ENCODE measurements around the gene TRMT5. TPM values are rescaled to one million over a fixed set of nuclear protein-coding genes. Genes with fewer than 3 reads are reported as not detected.
A peak's percentile ranks its signal among the peaks of the same experiment; 100 is the strongest.

Gene TRMT5
- total RNA-seq, 1 donor from 2014 or later, result 15.0 TPM

- Mint-ChIP-seq H3K4me3 (no peak overlapping the region), H3K36me3 (peaks cover 32% of the 10 kb centered on the region), H3K27ac (no peak overlapping the region), H3K27me3 (ENCODE audit: low read depth) (no peaks in the 10 kb centered on the region), H3K4me1 (peaks cover 3% of the 10 kb centered on the region), H3K9me3 (peaks cover 3% of the 10 kb centered on the region)
- TF ChIP-seq CTCF (IDR thresholded peaks at IDR 0.05; ENCODE audit: unreplicated experiment), result no peak
- no peak for DNase-seq (ENCODE audit: low spot score in 2 of 2, unreplicated experiment in 2 of 2)
Observed at GRCh38 chr14:60972295-60972694, 8.6 kb downstream of the TRMT5 start.

GRCh38 chr14:60971271-60971670 is 9.6 kb downstream of the TRMT5 start:
- H3K9me3 Mint-ChIP-seq, result peaks cover 3% of the 10 kb centered on the region
- H3K27me3 Mint-ChIP-seq (ENCODE audit: low read depth), result no peaks in the 10 kb centered on the region
- TF ChIP-seq CTCF (IDR thresholded peaks at IDR 0.05; ENCODE audit: unreplicated experiment), result no peak
- H3K27ac Mint-ChIP-seq, result no peak overlapping the region
- H3K4me3 Mint-ChIP-seq, result no peak overlapping the region
- H3K4me1 Mint-ChIP-seq, result peaks cover 2% of the 10 kb centered on the region
- H3K36me3 Mint-ChIP-seq, result peaks cover 27% of the 10 kb centered on the region
- DNase-seq (ENCODE audit: low spot score in 2 of 2, unreplicated experiment in 2 of 2), result no peak

- H3K36me3 Mint-ChIP-seq, result peaks cover 27% of the 10 kb centered on the region
- no peak overlapping the region for H3K4me3 Mint-ChIP-seq
- TF ChIP-seq CTCF (IDR thresholded peaks at IDR 0.05; ENCODE audit: unreplicated experiment), result no peak
- no peaks in the 10 kb centered on the region for H3K27me3 Mint-ChIP-seq (ENCODE audit: low read depth)
- no peak for DNase-seq (ENCODE audit: low spot score in 2 of 2, unreplicated experiment in 2 of 2)
- peaks cover 3% of the 10 kb centered on the region for H3K9me3 Mint-ChIP-seq
- peaks cover 2% of the 10 kb centered on the region for H3K4me1 Mint-ChIP-seq
- no peak overlapping the region for H3K27ac Mint-ChIP-seq
Observed at GRCh38 chr14:60970146-60970545, 10.7 kb downstream of the TRMT5 start.

GRCh38 chr14:60968671-60969070 is 12.2 kb downstream of the TRMT5 start:
- Mint-ChIP-seq H3K36me3 (peaks cover 22% of the 10 kb centered on the region), H3K27ac (no peak overlapping the region), H3K4me1 (peaks cover 6% of the 10 kb centered on the region), H3K27me3 (ENCODE audit: low read depth) (no peaks in the 10 kb centered on the region), H3K4me3 (no peak overlapping the region), H3K9me3 (peaks cover 3% of the 10 kb centered on the region)
- DNase-seq (ENCODE audit: low spot score in 2 of 2, unreplicated experiment in 2 of 2), result no peak
- TF ChIP-seq CTCF (IDR thresholded peaks at IDR 0.05; ENCODE audit: unreplicated experiment), result no peak

- H3K36me3 Mint-ChIP-seq, result peaks cover 18% of the 10 kb centered on the region
- peak overlapping the region; percentile 30 for H3K27ac Mint-ChIP-seq
- H3K4me1 Mint-ChIP-seq, result peaks cover 6% of the 10 kb centered on the region
- H3K4me3 Mint-ChIP-seq, result no peak overlapping the region
- H3K27me3 Mint-ChIP-seq (ENCODE audit: low read depth), result no peaks in the 10 kb centered on the region
- H3K9me3 Mint-ChIP-seq, result peaks cover 2% of the 10 kb centered on the region
- no peak for TF ChIP-seq CTCF (IDR thresholded peaks at IDR 0.05; ENCODE audit: unreplicated experiment)
- DNase-seq (ENCODE audit: low spot score in 2 of 2, unreplicated experiment in 2 of 2), result no peak
Observed at GRCh38 chr14:60968099-60968498, 12.8 kb downstream of the TRMT5 start.

- Mint-ChIP-seq H3K4me3 (no peak overlapping the region), H3K9me3 (peaks cover 4% of the 10 kb centered on the region), H3K27ac (no peak overlapping the region), H3K27me3 (ENCODE audit: low read depth) (no peaks in the 10 kb centered on the region), H3K4me1 (peaks cover 6% of the 10 kb centered on the region), H3K36me3 (peaks cover 9% of the 10 kb centered on the region)
- no peak for DNase-seq (ENCODE audit: low spot score in 2 of 2, unreplicated experiment in 2 of 2)
- no peak for TF ChIP-seq CTCF (IDR thresholded peaks at IDR 0.05; ENCODE audit: unreplicated experiment)
Observed at GRCh38 chr14:60965402-60965801, 15.5 kb downstream of the TRMT5 start.
